GM18526 (cell line): ENCODE measurements around the gene TTLL11.

Experiments
- POLR2A ChIP-seq: IDR thresholded peaks from 3 replicates; pipeline ENCODE4 v1.6.1; 2011; ENCODE audit not compliant: insufficient read length; ENCODE audit errors: extremely low read depth

The TTLL11 gene

GRCh38 chr9:122100756-122101155 is 7.6 kb upstream of the TTLL11 start:
- no peak for TF ChIP-seq POLR2A

GRCh38 chr9:122099271-122099869 is 6.3 kb upstream of the TTLL11 start:
- TF ChIP-seq POLR2A: no peak

GRCh38 chr9:122097679-122098315 is 4.7 kb upstream of the TTLL11 start:
- TF ChIP-seq POLR2A: no peak

- TF ChIP-seq POLR2A: no peak
These were observed 3.7 kb upstream of the TTLL11 start for GRCh38 chr9:122096620-122097415.

- no peak for TF ChIP-seq POLR2A
These were observed 2.1 kb upstream of the TTLL11 start for GRCh38 chr9:122095010-122095767.

- TF ChIP-seq POLR2A: no peak
These were observed 1.2 kb downstream of the TTLL11 start for GRCh38 chr9:122091682-122092592.

GRCh38 chr9:122090981-122091380 is 2.1 kb downstream of the TTLL11 start:
- TF ChIP-seq POLR2A: no peak

- no peak for TF ChIP-seq POLR2A
These were observed 2.7 kb downstream of the TTLL11 start for GRCh38 chr9:122090287-122090883.

- no peak for TF ChIP-seq POLR2A
These were observed 4.0 kb downstream of the TTLL11 start for GRCh38 chr9:122088880-122089706.

GRCh38 chr9:122087406-122088200 is 5.5 kb downstream of the TTLL11 start:
- no peak for TF ChIP-seq POLR2A

- TF ChIP-seq POLR2A: no peak
These were observed 6.2 kb downstream of the TTLL11 start for GRCh38 chr9:122086873-122087272.

- TF ChIP-seq POLR2A: no peak
These were observed 7.8 kb downstream of the TTLL11 start for GRCh38 chr9:122085260-122085659.
